HEK293 (cell line): ENCODE measurements around the gene TMEM17.

ENCODE experiments used
- CTCF ChIP-seq: fragments of 450-650 bp; formaldehyde crosslinking; IDR thresholded peaks from 2 replicates; pipeline ENCODE4 v1.5.1; 2016; ENCODE audit warnings: missing biosample characterization, missing genetic modification characterization
- GFI1B ChIP-seq: fragments of 450-650 bp; formaldehyde crosslinking; IDR thresholded peaks from 2 replicates; pipeline ENCODE4 v1.5.1; 2016; ENCODE audit warnings: missing biosample characterization, missing genetic modification characterization
- ZNF2 ChIP-seq: fragments of 450-650 bp; formaldehyde crosslinking; IDR thresholded peaks from 2 replicates; pipeline ENCODE4 v1.5.1; 2016; ENCODE audit warnings: missing biosample characterization, missing genetic modification characterization

DNA sequence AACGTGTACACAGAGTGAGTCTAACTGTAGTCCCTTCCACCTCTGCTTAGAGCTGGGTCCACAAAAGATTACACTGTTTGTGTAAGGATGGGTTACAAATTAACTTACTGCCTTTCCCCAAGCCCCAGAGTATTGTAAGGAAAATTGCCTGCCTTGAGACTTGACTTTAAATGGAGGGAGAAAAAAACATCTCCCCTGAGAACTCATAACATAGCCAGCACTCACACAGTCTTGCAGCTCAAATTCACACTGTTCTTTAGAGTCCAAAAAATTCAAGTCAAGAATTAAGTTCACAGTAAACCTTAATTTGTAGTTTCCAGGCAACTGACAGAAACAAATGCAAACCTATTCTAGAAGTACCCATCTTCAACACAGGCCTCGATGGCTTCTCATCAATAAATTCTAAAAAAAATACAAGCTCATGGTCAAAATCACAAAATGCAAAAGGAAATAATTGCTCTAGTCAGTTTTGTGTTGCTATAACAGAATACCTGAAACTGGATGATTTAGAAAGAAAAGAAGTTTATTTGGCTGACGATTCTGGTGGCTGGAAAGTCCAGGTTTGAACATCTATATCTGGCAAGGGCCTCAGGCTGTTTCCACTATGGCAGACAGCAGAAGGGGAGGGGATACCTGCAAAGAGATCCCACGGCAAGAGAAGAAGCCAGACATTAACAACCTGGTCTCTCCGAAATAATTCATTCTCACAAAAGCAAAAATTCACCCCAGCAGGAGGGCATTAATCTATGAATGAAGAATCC lies 34.6 kb upstream of the TMEM17 start:
- TF ChIP-seq ZNF2 (no peak), GFI1B (tag by site-specific recombination) (no peak), CTCF (no peak)
